ENCODE measurements around the gene RNF112.

GRCh38 chr17:19369107-19369778 lies 41.8 kb upstream of the RNF112 start:
- TF ChIP-seq EZH2phosphoT487 (IDR thresholded peaks at IDR 0.05; ENCODE audit: insufficient read depth, low read depth) = no peak
- no peak for TF ChIP-seq EZH2 (IDR thresholded peaks at IDR 0.05; ENCODE audit: insufficient read depth, poor library complexity, severe bottlenecking)

Measured in GM23248 (cell line).